Lower lobe of right lung (tissue), 2 donors: ENCODE results near the gene MAGI1. TPM values are rescaled to one million over a fixed set of nuclear protein-coding genes. Genes with fewer than 3 reads are reported as not detected.

Experiments
- ATAC-seq, 2 donors: fragments of 200-7000 bp; cut with Tn5 transposase; one replicate each; pipeline ENCODE4 v1.9.1; 2020 to 2022; ENCODE audit warnings: mild to moderate bottlenecking in 2 of 2, moderate library complexity in 2 of 2
- DNase-seq: peaks from one replicate; pipeline ENCODE4 v3.0.0-alpha.2; 2020
- H3K27ac ChIP-seq: fragments of 200-600 bp; one replicate; pipeline ENCODE4 v1.8.0; 2022
- H3K27me3 ChIP-seq: fragments of 200-600 bp; one replicate; pipeline ENCODE4 v1.8.0; 2022; ENCODE audit warnings: low read depth
- H3K36me3 ChIP-seq: fragments of 200-600 bp; one replicate; pipeline ENCODE4 v1.8.0; 2022; ENCODE audit warnings: mild to moderate bottlenecking
- H3K4me1 ChIP-seq: fragments of 200-600 bp; one replicate; pipeline ENCODE4 v1.8.0; 2022
- H3K4me3 ChIP-seq: fragments of 200-600 bp; one replicate; pipeline ENCODE4 v1.8.0; 2022; ENCODE audit warnings: mild to moderate bottlenecking
- H3K9me3 ChIP-seq: fragments of 200-600 bp; one replicate; pipeline ENCODE4 v1.8.0; 2022
- CTCF ChIP-seq: fragments of 200-600 bp; IDR thresholded peaks from one replicate; pipeline ENCODE4 v1.8.0; 2022; ENCODE audit warnings: antibody characterized with exemption, mild to moderate bottlenecking
- intact Hi-C: fragments of 100-400 bp; cut with DNase I; formaldehyde crosslinking; loops from one replicate; pipeline ENCODE4 v1.11.0; 2022
- total RNA-seq: library from RNA; stranded (reverse); fragmentation: NEBNext Ultra II Directional; extraction: Animal tissue kit (Norgen Biotek cat#: 25700); gene quantifications from one replicate; pipeline ENCODE4 v1.2.1, GENCODE V29; 2021
- donor health status: DM: no; HTN: yes; CAD: no; lungs with severe emphysema.

The MAGI1 gene
- total RNA-seq, 1 donor from 2014 or later = 35.5 TPM

GRCh38 chr3:65633018-65633638 lies 405.6 kb downstream of the MAGI1 start:
- no peak for TF ChIP-seq CTCF
- intact Hi-C loops = no loop called here
- no peaks in the 10 kb centered on the region for H3K27me3 ChIP-seq
- DNase-seq (no peak), ATAC-seq (no peak)
- H3K36me3 ChIP-seq = no peaks in the 10 kb centered on the region
- H3K4me1 ChIP-seq = no peaks in the 10 kb centered on the region
- no peak overlapping the region for H3K4me3 ChIP-seq
- no peaks in the 10 kb centered on the region for H3K9me3 ChIP-seq
- H3K27ac ChIP-seq = no peak overlapping the region

- intact Hi-C loops = no loop called here
- no peak for ATAC-seq
- Histone ChIP-seq H3K27ac (no peak overlapping the region), H3K4me3 (no peak overlapping the region), H3K4me1 (no peaks in the 10 kb centered on the region), H3K9me3 (no peaks in the 10 kb centered on the region), H3K36me3 (no peaks in the 10 kb centered on the region), H3K27me3 (no peaks in the 10 kb centered on the region)
- TF ChIP-seq CTCF = no peak
- DNase-seq = no peak
Observed at GRCh38 chr3:65632414-65632813, 406.3 kb downstream of the MAGI1 start.

GRCh38 chr3:65628978-65629377 lies 409.7 kb downstream of the MAGI1 start:
- DNase-seq (no peak), ATAC-seq (no peak)
- no peak for TF ChIP-seq CTCF
- no peaks in the 10 kb centered on the region for H3K36me3 ChIP-seq
- H3K27ac ChIP-seq = no peak overlapping the region
- H3K9me3 ChIP-seq = no peaks in the 10 kb centered on the region
- no peak overlapping the region for H3K4me3 ChIP-seq
- H3K27me3 ChIP-seq = no peaks in the 10 kb centered on the region
- no peaks in the 10 kb centered on the region for H3K4me1 ChIP-seq
- intact Hi-C loops = no loop called here

GRCh38 chr3:65627062-65627461 lies 411.7 kb downstream of the MAGI1 start:
- ATAC-seq (no peak), DNase-seq (no peak)
- H3K36me3 ChIP-seq = no peaks in the 10 kb centered on the region
- no peaks in the 10 kb centered on the region for H3K4me1 ChIP-seq
- intact Hi-C loops = no loop called here
- no peak for TF ChIP-seq CTCF
- no peak overlapping the region for H3K27ac ChIP-seq
- no peaks in the 10 kb centered on the region for H3K9me3 ChIP-seq
- H3K27me3 ChIP-seq = no peaks in the 10 kb centered on the region
- no peak overlapping the region for H3K4me3 ChIP-seq

GRCh38 chr3:65625305-65625704 lies 413.4 kb downstream of the MAGI1 start:
- Histone ChIP-seq H3K27me3 (no peaks in the 10 kb centered on the region), H3K4me1 (no peaks in the 10 kb centered on the region), H3K4me3 (no peak overlapping the region), H3K27ac (no peak overlapping the region), H3K9me3 (no peaks in the 10 kb centered on the region), H3K36me3 (no peaks in the 10 kb centered on the region)
- DNase-seq = no peak
- TF ChIP-seq CTCF = no peak
- no peak for ATAC-seq
- intact Hi-C loops = no loop called here
